ENCODE data around the gene PSIP1.

GRCh38 chr9:15522130-15522755, 11.5 kb upstream of the PSIP1 start:
- TF ChIP-seq EZH2 (IDR thresholded peaks at IDR 0.05; ENCODE audit: borderline replicate concordance) (no peak), CTCF (IDR thresholded peaks at IDR 0.05; ENCODE audit: poor library complexity) (no peak)
